Loucy (cell line): Measurements from ENCODE around the gene WDR74.

Source experiments
- CTCF ChIP-seq: fragments of 200-600 bp; sonication (generic); conservative IDR thresholded peaks from 2 replicates; pipeline ENCODE4 v1.5.1; 2014; ENCODE audit warnings: mild to moderate bottlenecking, antibody characterized with exemption, low read length
- EZH2phosphoT487 ChIP-seq: fragments of 200-600 bp; IDR thresholded peaks from 2 replicates; pipeline ENCODE4 v1.6.1; 2018; ENCODE audit warnings: antibody characterized with exemption, mild to moderate bottlenecking, moderate library complexity, borderline replicate concordance

DNA sequence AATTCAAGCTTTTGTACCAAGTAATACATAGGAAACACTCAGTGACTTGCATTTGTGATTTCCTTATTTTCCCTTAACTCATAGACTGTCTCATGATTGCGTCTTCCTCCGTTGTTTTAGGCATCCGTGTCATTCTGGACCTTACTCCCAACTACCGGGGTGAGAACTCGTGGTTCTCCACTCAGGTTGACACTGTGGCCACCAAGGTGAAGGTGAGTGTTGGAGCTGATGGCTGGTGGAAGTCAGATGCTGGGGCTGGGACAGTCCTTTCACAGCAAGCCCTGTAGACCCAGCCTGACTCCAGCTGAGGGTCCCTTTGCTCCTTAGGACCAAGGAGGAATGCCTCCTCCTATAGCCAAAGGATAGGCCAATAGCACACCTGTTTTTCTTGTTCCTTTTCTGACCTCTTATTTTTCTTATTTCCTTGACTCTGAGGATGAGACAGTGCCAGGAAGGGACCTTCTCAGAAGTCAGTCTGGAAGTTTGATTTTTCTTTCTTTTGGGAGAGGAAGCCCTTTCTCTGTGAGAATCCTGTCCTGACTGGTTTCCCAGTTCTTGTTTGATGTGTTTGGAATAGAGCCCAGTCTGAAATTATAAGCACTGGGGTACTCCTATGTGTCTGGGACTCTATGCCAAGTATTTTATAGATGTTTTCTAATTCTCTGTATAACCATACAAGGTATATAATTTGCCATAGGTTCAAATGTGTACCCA lies 43.6 kb upstream of the WDR74 start:
- no peak for TF ChIP-seq CTCF
- TF ChIP-seq EZH2phosphoT487: no peak
